Central memory CD4-positive, alpha-beta T cell (primary cell): Measurements from ENCODE around the gene FTO.
"Not testable (repeated sequence)": the region's sequence is repeated elsewhere in the genome, so short reads cannot be mapped to it uniquely, and the experiment has no call there.

ENCODE experiments used
- DNase-seq: peaks from one replicate; pipeline ENCODE4 v3.0.0; 2022
- total RNA-seq, 3 experiments: gene quantifications; one replicate each; lab custom pipeline; 2026; lab: John Stamatoyannopoulos, UW

FTO gene
- 41.3 to 56.0 (median 47.8) reads per million in 3 experiments for total RNA-seq

DNA sequence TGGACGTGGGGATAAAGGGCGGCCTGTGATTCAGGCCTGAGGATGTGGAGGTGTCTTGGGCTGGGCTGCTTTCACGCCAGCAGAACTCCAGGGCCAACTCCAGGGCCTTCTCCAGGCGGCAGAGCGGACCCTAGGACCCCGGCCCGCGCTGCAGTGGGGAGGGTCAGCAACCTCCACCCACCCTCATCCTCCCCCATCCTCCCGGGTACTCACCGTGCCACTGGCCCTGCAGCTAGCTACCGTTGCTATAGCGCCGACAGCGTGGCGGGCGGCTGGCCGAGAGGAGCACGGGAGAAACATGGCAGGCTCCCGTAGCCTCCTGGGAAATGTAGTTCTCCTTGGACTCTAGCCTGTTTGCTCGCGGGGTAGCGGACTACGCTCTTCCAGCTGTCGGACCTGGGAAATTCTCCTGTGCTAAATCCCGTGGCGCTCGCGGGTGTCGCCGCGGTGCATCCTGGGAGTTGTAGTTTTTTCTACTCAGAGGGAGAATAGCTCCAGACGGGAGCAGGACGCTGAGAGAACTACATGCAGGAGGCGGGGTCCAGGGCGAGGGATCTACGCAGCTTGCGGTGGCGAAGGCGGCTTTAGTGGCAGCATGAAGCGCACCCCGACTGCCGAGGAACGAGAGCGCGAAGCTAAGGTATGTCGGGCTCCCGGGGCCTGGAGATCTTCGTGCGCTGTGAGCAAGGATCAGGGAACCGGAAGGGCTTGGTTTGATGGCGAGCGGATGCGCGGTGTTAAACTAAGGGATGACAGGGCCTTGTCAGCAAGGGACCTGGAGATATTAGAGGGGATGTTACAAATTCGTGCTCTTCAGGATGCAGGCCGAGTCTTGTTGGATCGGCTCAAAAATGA, at the start of gene FTO, which contains the start of gene RPGRIP1L:
TSS of gene FTO (plus strand) at position 567 of the 855 bp plus-strand sequence.
TSS of gene RPGRIP1L (minus strand) at position 270 of the 855 bp plus-strand sequence. CDS start 3,136 bp downstream, outside the sequence.
- peak; percentile 95 for DNase-seq

DNA sequence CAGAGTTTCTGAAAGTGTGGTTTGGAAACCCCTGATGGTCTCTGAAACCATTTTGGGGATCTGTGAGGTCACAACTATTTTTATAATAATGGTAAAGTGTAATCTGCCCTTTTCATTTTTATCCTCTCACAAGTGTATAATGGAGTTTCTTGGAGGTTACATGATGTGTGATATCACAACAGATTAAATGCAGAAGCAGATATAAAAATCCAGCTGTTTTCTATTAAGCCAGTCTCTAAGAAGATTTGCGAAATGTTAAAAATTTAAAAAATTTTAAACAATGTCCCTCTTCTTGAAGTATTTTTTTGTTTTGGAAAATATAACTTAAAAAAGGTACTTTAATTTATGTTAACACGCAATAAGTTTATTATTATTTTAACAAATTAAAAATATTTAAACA, 49.0 kb upstream of the FTO start:
- no peak for DNase-seq

DNA sequence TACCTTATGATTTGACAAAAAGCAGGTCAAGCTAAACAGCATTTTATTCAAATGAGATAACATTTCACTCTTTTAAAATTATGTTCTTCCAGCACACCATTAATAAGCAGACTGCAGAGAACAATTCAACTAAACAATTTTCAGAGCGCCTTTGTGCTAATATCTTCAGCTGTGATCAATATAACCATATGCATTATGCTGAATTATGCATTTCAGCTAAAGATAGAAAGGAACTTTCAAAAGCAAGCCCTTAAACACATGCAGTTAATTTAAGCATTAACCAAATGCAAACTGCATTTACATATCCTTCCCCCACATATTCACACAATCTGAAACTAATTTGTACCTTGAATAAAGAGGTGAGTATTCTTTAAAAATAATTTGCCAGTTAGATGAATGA, 41.9 kb upstream of the FTO start:
- no peak for DNase-seq

DNA sequence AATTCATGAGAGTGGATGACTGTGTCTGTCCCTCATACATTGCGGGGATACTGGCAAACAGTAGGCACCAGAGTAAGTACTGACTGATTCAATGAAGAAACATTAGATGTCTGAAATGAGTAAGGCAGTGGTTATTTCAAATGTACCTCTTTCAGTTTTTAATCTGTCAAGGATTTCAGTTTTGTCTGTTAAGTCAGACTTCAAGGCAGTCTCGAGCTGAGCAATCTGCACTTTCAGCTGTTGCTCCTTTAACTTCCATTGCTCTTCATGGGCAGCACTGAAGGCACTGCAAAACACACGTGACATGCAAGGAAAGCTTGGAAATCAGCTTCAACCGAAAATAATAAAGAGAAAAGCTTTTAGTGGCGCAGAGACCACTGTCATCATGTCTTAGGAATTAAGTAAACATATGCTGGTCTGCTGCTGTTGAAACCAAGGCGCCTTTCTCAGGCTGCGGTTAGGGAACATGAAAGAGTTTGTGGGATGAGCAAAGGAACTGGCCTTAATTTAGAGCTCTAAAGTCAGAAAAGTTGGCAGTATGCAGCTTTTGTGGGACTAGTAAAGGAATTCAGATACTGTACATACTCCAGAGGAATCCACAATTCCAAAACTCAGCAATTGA, 39.1 kb upstream of the FTO start:
- no peak for DNase-seq

DNA sequence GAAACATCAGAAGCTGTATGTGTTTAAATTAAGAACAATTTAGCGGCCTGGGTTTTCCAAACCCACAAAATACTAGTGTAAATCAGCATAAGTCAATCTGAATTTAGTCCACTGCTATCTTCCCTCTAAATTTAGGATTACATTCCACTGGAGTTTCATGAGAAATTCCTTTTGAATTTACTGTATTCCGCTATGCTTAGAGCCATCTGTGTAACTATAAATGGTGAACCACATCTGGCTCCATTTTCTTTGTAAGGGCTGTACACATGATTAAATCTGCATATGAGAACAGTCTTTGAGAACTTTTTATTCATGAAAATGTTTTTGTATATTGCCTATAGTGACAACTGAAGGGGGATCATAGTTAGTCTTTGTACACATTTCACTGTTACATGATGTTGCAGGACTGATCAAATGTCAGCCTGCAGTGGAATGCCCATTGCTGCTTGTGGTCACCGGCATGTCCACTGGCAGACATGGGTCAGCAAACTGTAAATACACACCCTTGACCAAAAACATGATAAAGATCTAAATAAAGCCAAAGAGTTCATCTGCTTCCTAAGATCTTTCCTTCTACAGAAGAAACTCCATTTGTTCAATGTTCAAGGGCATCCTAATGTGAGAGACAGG, 37.1 kb upstream of the FTO start:
- no peak for DNase-seq

DNA sequence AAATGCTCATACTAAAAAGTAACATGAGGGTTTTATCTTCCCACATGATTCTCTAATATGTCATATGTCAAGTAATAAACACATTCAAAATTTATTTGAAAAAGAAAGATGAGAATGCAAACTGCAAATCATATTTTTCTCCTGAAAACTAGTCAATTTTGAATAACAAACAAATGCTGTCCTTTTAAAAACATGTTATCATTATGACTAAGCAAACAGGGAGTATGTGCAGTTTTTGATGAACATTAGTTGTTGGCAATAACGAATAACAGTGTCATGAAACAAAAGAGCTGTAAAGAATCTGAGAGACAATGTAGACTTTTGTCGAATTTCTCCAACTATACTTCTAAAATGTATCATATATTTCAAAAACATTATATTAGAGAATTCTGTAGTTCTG, 35.1 kb upstream of the FTO start:
- DNase-seq, result no peak

DNA sequence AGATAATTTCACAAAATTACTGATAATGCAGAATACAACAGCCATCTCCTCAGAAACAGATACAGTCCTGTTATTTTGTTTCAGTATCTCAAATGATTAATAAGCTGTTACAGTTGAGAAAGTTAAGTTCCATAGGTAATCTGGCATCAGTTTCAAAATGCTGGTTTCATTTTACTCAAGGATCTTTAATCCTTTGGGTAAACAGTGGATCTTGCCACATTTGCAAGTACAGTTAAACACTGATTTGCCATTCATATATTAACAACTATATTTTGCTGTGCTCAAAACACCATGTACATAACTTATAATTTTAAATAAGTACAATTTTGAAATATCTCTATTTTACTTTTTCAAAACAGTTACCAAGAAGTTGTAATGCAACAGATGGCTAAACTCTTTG, 31.5 kb upstream of the FTO start:
- no peak for DNase-seq

DNA sequence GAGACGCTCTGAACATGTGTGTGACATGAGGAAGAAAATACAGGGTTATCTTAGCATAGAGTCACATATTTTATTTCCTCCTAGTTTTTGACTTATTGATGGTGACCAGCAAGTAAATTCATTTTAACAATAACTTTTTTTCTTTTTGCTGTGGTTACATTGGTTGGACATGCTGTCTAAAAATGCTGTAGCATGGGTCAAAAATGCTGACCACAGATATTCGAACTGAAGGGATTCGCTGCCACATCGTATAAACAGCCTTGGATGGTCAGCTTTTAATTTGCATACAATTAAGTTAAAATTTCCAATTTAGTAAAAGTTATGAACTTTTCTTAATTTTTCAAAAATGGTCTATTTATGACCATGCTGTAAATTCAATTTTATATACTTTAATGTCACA, 30.8 kb upstream of the FTO start:
- DNase-seq, result no peak

DNA sequence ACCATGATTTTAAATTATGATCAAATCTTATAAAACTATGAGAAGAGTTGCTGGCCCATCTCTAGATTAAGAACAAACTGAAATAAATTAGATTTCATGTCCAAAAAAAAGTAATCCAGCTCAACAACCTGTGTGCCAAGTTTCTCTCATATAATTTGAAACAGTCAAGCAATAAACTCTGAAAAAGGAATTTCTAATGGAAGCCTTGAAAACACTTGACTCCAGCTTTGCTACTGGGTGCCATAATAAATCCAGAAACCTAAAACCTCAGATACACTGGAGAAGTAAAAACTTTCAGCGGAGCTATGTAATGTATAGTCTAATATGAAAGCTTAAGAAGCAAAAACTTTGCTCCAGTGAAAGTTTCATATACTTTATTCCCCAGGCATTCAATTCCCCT, 25.8 kb upstream of the FTO start:
- no peak for DNase-seq

DNA sequence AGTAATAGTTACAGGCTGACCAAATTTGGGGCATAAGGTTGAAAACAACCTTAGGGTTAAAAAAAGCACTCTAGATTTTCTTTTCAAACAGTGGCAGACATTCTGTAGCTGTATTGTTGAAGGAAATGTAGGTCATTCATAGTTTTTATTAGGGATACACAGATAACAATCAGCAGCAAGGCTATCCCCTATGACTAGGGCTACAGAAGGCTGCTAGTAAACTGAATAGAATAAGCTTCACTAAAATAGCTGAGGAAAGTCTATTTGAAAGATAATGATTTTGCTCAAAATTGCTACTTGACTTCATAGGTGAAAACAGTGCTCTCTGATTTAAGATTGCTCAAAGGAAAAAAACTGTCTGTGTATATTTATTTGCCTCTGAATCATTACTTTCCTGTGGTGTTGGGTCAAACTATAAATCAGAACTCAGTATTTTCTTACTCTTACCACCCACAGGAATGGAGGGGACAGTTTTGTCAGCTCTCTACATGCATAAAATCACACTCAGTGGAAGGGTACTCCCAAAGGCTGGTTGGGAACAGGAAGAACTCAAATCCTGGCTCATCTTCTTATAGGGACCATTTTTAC, 25.1 kb upstream of the FTO start:
- DNase-seq, result no peak

DNA sequence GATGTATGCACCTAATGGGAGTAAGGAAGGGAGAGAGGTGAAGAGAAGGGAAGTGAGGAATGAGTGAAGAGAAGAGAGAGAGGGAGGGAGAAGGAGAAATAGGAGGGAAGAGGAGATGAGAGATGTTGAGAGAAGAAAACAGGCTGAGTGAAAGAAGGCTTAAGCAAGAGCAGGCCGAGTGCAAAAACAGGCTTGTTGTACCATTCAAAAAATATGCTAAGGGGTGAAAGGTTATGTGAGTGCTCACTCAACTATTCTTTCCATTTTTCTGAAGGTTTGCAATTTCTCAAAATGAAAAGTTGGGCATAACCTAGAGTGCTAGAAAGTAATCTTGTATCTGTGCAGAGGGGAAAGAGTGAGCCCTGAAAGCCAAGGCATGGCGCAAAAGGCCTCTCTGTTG, 23.2 kb upstream of the FTO start:
- no peak for DNase-seq

DNA sequence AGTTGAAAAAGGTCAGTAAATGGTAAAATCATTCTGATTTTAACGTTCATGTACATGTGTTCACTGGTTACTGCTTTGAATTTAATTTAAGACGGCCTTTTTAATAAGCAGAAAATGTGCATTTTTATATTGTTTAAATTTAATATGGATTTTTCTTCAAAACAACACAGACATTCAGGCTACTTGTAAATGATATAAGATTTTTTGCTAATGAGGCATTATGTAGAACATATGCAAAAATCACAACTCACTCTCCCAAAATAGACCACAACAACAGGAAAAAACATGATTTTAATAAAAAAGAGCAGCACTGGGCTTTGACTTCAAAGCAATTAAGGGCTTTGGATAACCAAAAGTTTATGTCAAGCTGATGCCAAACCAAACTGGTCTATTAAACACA, 22.6 kb upstream of the FTO start:
- no peak for DNase-seq

DNA sequence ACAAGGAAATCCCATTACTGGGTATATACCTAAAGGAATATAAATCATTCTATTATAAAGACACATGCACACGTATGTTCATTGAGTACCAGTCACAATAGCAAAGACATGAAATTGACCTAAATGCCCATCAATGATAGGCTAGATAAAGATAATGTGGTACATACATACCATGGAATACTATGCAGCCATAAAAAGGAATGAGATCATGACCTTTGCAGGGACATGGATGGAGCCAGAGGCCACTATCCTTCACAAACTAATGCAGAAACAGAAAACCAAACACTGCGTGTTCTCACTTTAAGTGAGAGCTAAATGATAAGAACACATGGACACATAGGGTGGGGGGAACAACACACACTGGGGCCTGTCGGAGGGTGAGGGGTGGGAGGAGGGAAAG, 18.6 kb upstream of the FTO start:
- DNase-seq, result not testable (repeated sequence)

DNA sequence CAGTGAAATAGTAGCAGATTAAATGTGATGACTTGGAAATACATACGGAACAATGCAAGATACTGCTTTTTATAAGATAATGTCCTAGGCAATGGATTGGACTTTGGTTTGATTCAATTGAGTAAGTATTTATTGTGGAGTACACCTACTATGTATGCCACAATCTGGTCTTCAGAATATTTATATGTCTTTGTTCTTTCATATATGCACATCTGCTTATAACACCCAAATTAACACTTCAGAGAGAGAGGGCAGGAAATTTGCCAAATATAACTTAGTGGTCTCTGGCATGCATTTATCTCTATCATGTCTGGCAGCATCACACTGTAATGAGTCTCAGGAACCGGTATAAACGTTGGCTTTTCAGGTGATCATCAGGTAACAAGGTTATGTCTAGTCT, 17.2 kb upstream of the FTO start:
- no peak for DNase-seq

DNA sequence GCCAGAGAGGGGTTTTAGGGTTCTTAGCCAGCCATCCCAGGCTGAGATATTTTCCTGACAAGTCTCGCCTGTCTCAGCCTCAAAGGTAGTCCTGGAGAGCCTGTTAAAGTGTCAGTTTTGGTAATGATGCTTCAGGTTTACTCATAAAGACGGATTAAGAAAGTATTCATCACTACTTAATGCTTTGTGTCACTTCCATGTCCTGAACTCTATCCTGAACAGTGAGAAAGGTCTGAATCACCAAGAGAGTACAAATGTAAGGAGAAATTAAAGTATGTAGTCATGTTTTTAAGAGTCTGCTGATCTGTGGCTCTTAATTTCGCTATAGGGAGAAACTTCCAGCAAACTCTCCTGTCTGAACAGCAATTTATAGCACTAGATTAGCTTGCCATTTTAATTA, 14.3 kb upstream of the FTO start:
- DNase-seq, result no peak

DNA sequence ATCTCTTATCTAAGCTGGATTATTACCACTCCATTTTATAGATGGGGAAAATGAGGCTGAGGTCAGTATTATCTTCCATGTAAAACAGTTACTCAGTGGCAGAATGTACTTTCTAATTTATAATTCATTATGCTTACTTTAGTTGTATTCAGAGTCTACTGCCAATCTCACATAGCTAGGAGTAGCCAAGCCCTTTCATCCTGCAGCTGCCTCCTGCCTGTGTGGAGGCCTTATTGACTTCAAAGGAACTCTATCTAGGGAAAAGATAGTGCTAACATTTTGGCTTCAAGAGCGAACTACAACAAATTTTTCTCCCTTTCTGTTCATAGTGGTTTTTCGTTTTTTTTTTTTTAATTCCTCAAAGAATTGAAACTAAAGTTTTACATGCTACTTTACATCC, 13.2 kb upstream of the FTO start:
- DNase-seq, result no peak

DNA sequence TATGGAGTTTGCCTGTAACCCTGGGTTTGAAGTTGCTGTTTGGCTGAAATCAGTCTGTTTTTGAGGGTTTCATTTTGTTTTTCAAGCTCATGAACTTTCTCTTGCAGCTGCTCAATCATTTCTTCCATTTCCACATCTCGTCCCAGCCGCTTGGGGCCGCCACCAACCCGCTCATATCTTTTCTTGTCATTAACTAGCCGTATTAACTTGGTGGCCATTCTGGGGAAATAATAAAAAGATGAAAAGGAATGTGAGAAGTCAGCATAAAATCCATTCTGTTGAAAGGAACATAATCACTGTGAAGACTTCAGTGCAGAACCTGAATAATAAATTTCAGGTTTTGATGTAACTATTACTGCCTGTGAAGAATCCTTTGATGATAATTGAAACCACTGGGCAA, 11.8 kb upstream of the FTO start:
- DNase-seq, result no peak

DNA sequence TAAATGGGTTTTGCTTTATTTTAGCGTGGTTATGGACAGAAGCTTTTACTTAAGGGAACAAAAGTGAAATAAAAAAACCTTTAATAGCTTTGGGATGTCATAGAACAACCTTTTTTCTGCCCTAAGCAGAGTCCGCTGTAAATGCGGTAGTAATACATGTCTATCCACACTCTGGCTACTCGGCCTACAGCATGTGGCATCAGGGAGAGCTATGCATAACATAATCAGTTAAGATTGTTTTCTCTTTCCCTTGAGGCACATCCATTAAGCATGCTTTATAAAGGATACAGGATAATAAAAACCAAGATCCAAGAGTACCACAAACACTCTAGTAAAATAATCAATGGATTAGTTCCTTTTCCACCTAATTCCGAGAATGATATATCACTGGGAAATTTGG, 10.6 kb upstream of the FTO start:
- no peak for DNase-seq

DNA sequence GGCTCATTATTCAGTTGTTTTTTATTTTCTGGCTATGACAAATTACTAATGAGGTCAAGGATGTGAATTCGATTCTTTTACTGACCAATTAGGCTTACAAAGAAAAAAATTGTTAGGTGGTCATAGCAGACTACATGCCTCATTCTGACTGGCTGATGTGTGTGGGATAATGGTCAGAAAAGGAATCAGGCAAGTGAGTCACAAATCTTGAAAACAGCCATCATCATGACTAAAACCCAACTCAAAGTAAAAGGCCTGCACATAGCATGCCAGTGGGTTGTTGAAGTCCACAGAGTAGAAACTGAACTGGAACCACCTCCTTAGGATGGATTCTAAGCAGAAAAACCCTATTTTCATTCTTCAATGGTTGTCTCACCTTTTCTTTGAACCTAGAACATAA, 8.9 kb upstream of the FTO start:
- DNase-seq, result no peak

DNA sequence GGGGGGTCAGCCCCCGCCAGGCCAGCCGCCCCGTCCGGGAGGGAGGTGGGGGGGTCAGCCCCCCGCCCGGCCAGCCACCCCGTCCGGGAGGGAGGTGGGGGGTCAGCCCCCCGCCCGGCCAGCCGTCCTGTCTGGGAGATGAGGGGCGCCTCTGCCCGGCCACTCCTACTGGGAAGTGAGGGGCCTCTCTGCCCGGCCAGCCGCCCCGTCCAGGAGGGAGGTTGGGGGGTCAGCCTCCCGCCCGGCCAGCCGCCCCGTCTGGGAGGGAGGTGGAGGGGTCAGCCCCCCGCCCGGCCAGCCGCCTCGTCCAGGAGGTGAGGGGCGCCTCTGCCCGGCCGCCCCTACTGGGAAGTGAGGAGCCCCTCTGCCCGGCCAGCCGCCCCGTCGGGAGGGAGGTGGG, 5.7 kb upstream of the FTO start:
- DNase-seq, result not testable (repeated sequence)

DNA sequence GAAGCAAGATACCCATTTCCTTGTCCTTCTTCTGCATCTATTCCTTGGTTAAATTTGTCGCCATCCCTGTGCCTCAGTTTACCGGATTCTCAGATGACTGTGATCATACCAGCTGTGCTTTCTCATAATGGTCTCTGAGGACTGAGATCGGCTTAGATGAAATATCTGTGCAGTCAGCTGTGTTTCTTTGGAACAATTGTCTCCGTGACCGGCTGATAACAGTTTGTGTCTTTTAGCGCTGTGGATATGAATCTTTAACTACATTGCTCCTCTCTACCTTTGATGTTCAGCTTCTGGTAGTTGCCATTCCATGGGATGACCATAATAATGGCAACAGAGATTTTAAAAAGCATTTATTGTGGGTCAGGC, 473 bp downstream of the FTO start:
- DNase-seq, result no peak

DNA sequence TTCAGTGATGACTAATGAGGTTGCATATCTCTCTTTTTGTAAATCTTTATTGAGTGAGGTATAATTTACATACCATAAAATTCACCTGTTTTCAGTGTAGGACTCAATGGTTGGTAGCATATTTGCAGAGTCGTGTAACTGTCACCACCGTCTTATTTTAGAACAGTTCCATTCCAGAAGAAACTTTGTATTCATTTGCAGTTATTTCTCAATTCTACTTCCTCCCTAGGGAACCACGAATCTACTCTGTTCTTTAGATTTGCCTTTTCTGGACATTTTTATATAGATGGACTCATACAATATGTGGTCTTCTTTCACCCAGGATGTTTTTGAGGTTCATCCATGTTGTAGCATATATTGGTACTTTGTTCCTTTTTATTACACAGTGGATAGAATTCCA, 3.7 kb downstream of the FTO start:
- no peak for DNase-seq

DNA sequence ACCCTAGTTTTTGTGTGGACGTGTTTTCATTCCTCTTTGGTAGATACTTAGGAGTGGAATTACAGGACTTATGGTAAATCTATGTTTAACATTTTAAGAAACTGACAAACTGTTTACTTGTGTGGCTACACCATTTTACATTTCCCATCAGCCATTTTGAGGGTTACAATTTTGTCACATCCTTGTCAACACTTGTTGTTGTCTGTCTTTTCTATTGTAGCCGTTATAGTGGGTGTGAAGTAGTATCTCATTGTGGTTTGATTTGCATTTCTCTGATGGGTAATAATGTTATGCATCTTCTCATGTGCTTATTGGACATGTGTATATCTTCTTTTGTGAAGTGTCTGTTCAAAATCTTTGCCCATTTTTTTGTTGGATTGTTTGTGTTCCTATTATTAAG, 4.5 kb downstream of the FTO start:
- DNase-seq, result no peak

DNA sequence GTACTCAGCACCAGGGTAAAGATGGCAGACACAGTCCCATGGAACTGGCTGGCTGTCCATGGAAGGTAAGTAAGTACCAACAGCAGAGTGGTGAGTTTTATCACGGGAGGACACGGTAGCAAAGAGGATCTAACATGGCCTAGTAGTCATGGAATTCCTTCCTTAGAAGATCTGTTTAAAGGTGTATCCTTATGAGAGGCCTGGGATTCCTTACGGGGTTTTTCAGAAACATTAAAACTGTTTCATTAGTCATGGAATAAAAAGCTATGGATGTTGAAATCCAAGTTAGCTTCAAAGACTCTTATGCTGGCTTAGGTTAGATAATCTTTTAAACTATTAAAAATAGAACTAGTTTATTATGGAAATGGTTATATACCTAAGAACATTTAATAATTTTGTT, 7.4 kb downstream of the FTO start:
- no peak for DNase-seq
